OCI-LY7 (cell line): ENCODE data around the gene SGMS2.

ENCODE experiments used
- CTCF ChIP-seq: fragments of 200-600 bp; sonication (generic); conservative IDR thresholded peaks from 2 replicates; pipeline ENCODE4 v1.5.1; 2014; ENCODE audit warnings: mild to moderate bottlenecking, antibody characterized with exemption, low read length, moderate library complexity, mixed read lengths
- EZH2phosphoT487 ChIP-seq: fragments of 200-600 bp; sonication (generic); IDR thresholded peaks from 2 replicates; pipeline ENCODE4 v1.6.1; 2018; ENCODE audit warnings: low read depth, borderline replicate concordance, mild to moderate bottlenecking, mixed run types, antibody characterized with exemption, low read length, moderate library complexity, mixed read lengths

GRCh38 chr4:107814758-107815157, 10.0 kb upstream of the SGMS2 start:
- TF ChIP-seq CTCF (no peak), EZH2phosphoT487 (no peak)
